SJSA1 (cell line): ENCODE data around the gene TP53TG5. TPM values are rescaled to one million over a fixed set of nuclear protein-coding genes. Genes with fewer than 3 reads are reported as not detected.
A peak's percentile ranks its signal among the peaks of the same experiment; 100 is the strongest.

Source experiments
- DNase-seq, 2 experiments: peaks; one replicate each; pipeline ENCODE4 v3.0.0-alpha.2; 2015 to 2020; ENCODE audit warnings: low spot score in 2 of 2, low read depth in 1 of 2
- H3K27ac ChIP-seq: fragments of 250-450 bp; sonication (Bioruptor Pico); 2 replicates; pipeline ENCODE4 v1.5.1; 2020; ENCODE audit warnings: mild to moderate bottlenecking, moderate library complexity
- H3K27me3 ChIP-seq: fragments of 250-450 bp; sonication (Bioruptor Pico); replicated peaks from 2 replicates; pipeline ENCODE4 v1.5.1; 2020; ENCODE audit warnings: mild to moderate bottlenecking, moderate library complexity
- H3K36me3 ChIP-seq: fragments of 250-450 bp; sonication (Bioruptor Pico); 2 replicates; pipeline ENCODE4 v1.5.1; 2020; ENCODE audit warnings: mild to moderate bottlenecking
- H3K4me1 ChIP-seq: fragments of 250-450 bp; sonication (Bioruptor Pico); replicated peaks from 2 replicates; pipeline ENCODE4 v1.6.1; 2021; ENCODE audit warnings: mild to moderate bottlenecking
- H3K4me3 ChIP-seq: fragments of 250-450 bp; sonication (Bioruptor Pico); 2 replicates; pipeline ENCODE4 v1.5.1; 2020; ENCODE audit warnings: mild to moderate bottlenecking
- H3K9me3 ChIP-seq: fragments of 250-450 bp; sonication (Bioruptor Pico); replicated peaks from 2 replicates; pipeline ENCODE4 v1.5.1; 2020; ENCODE audit warnings: mild to moderate bottlenecking
- total RNA-seq: library from RNA; depleted of rRNA; stranded (reverse); fragments of >200 nt; shearing (Covaris generic); gene quantifications from 2 replicates; pipeline ENCODE4 v1.2.3, GENCODE V29; 2014

Gene TP53TG5
- total RNA-seq, 1 experiment from 2014 or later: not detected

GRCh38 chr20:45344168-45344860, 33.8 kb downstream of the TP53TG5 start:
- Histone ChIP-seq H3K36me3 (peaks cover 60% of the 10 kb centered on the region), H3K9me3 (no peaks in the 10 kb centered on the region; the same call in 1 of the 2 replicates), H3K27ac (peak overlapping the region; percentile 81), H3K4me3 (0 out of 2 replicates have a peak overlapping the region, but pooled peaks have one; percentile 3), H3K4me1 (peaks cover 85% of the 10 kb centered on the region), H3K27me3 (no peaks in the 10 kb centered on the region)
- peak; percentile 77 to 87 for DNase-seq

DNA sequence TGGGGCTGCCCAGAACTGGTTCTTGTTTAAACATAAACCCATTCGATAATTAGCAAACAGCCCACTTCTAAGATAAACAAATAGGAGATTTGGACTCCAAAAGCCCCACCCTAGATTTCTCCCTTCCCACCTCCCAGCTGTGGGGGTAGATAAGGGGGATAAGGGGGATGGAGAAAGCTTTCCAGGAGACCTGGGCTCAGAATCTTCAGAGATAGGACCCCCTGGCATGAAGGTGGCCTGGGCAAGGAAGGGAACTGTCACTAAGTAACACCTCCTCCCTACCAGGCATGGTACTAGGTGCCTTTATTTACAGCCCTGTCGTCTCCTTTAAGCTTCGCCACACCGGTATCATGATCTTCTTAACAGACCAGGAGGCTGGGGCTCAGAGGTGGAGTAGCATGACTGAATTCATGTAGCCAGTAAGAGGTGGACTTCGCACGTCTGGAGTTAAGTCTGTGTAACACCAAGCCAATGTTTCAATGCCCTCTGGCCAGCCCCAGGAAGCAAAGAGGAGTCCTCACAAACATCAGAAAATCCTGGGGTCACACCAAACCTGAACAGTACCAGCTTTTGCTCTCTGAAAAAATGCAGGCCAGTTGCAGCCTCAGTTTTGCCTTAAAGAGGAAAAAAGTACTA, 34.5 kb downstream of the TP53TG5 start:
- DNase-seq: no peak
- H3K27me3 ChIP-seq: no peaks in the 10 kb centered on the region
- H3K27ac ChIP-seq: peak overlapping the region; percentile 81
- no peak overlapping the region for H3K4me3 ChIP-seq
- H3K4me1 ChIP-seq: peaks cover 85% of the 10 kb centered on the region
- no peaks in the 10 kb centered on the region; the same call in 1 of the 2 replicates for H3K9me3 ChIP-seq
- peaks cover 67% of the 10 kb centered on the region for H3K36me3 ChIP-seq

DNA sequence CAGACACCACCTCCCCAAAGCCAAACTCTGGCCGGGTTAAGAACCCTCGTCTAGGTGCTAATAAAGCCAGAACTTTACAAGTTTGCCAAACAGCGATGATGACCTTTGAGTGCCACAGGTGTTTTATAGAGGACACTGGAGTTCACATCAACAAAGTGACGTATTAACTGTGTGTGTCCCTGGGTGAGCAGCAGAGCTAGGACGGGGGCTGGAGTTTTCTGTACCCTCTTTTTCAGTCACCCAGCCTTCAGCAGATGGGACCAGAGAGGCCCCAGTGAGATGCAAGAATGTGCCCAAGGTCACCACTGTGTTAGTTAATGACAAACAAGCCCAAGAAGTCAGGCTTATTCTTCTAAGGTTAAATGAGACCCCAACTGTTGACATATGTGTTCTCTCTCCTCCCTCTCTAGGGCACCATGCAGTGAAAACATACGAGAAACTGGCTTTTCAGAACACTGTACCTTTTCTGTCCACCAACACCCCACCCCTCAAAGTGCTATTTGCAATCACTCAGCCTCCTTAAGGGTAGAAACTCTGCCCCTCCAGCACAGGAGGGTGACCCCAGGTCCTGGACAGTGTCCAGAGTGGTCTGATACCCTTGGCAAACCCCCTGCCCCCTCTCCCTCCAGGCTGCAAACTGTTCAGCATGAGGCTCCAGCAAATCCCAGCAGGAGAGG, 35.1 kb downstream of the TP53TG5 start:
- no peak overlapping the region; the same call in 1 of the 2 replicates for H3K27ac ChIP-seq
- no peak overlapping the region for H3K4me3 ChIP-seq
- peaks cover 89% of the 10 kb centered on the region for H3K4me1 ChIP-seq
- no peaks in the 10 kb centered on the region; the same call in 1 of the 2 replicates for H3K9me3 ChIP-seq
- H3K36me3 ChIP-seq: peaks cover 71% of the 10 kb centered on the region
- no peak for DNase-seq
- no peaks in the 10 kb centered on the region for H3K27me3 ChIP-seq

DNA sequence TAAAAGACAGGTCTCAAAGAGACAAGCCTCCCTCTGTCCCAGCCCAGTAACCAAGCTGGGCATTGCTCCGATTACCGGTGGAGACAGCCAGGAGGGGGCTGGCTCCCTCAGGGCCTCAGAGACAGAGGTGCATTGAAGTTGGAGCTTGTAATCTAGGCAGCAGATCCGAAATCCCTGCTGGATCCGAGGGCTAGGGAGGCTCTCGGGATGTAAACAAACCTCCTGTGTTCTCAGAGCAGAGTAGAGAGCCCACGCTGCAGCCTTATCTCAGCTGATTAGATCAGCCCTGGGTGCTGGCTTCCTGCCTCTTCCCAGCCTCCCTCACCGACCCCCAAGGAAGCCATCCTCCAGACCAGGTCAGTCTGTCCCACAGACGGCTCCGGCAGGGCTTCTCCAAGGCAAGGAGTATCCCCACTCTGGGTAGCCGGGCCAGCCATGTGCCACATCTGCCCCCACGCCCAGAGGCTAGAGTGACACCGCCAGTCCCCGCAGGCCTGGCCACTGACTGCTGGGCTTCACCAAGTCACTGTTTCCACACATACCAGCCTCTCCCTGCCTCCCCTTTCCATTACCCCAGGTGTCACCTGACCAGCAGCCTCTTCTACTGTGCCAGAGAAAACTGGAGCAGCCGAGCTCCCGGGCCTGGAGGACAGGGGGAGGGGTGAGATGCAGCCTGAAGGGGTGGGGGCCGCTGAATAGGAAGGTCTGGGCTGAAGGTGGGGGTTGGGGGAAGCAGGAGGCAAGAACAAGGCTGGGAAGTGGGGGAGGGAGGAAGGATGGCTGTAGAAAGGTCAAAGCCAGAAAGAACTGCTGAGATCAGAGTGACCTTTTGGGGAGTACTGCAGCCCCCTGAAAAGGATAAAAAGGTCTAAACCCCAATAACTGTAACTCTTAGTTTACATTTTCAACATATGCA, 35.9 kb downstream of the TP53TG5 start:
- Histone ChIP-seq H3K27ac (peak overlapping the region; percentile 26), H3K27me3 (no peaks in the 10 kb centered on the region), H3K9me3 (no peaks in the 10 kb centered on the region), H3K4me3 (no peak overlapping the region), H3K4me1 (peaks cover 91% of the 10 kb centered on the region), H3K36me3 (peaks cover 77% of the 10 kb centered on the region)
- DNase-seq: no peak

GRCh38 chr20:45341579-45341938, 36.6 kb downstream of the TP53TG5 start:
- Histone ChIP-seq H3K27me3 (no peaks in the 10 kb centered on the region), H3K4me3 (no peak overlapping the region), H3K27ac (no peak overlapping the region), H3K9me3 (no peaks in the 10 kb centered on the region), H3K36me3 (peaks cover 81% of the 10 kb centered on the region), H3K4me1 (peaks cover 91% of the 10 kb centered on the region)
- no peak for DNase-seq

DNA sequence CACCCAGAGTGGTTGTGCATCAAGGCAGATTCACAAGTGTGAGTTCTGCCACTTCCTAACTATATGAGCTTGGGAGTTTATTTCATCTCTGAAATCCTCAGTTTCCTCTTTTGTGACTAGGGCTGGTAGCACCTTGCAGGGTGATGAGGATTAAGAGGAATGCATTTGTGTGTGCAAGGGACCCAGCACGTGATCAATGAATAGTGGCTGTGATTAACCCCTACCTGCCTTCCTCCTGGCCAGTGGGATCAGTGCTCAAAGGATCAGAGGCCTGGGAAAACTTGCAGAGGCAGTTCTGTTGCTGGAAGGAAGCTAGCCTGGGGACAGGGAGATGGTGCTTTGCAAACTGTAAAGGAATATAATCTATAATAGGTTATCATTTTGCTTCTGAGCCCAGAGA, 37.2 kb downstream of the TP53TG5 start:
- Histone ChIP-seq H3K9me3 (no peaks in the 10 kb centered on the region), H3K4me1 (peaks cover 90% of the 10 kb centered on the region), H3K36me3 (peaks cover 82% of the 10 kb centered on the region), H3K27ac (no peak overlapping the region), H3K4me3 (no peak overlapping the region), H3K27me3 (no peaks in the 10 kb centered on the region)
- DNase-seq: no peak

DNA sequence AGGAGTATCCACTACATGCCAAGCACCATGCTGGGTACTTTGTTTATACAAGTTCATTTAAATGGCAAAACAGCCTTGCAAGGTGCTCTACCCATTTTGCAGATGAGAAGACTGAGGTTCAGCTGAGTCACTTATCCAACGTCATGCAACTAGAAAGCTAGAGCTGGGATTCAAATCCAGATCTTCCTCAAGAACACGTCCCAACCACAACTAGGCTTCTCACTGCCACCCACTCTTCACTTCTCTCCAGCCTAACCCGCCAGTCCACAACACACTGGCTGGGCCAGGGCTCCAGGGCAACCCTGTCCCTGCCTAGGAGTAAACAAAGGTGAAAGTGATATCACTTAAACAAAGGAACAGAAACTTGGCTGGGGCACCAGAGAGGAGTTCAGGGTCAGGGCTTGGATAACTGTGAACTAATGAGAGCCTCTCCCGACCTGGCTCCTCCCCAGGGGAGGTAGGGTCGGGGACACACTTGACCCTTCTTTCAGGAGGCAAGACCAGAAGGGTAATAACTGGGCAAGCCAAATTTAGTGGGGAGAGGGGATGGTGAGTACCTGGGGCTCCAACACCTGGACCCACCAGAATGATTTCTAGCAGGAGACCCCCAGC, 37.8 kb downstream of the TP53TG5 start:
- Histone ChIP-seq H3K36me3 (peaks cover 88% of the 10 kb centered on the region), H3K27ac (no peak overlapping the region)

GRCh38 chr20:45339799-45340198, 38.3 kb downstream of the TP53TG5 start:
- no peak overlapping the region for H3K4me3 ChIP-seq
- H3K36me3 ChIP-seq: peaks cover 88% of the 10 kb centered on the region
- DNase-seq: no peak
- peaks cover 79% of the 10 kb centered on the region for H3K4me1 ChIP-seq
- no peaks in the 10 kb centered on the region for H3K27me3 ChIP-seq
- H3K9me3 ChIP-seq: no peaks in the 10 kb centered on the region
- no peak overlapping the region for H3K27ac ChIP-seq

More for the DNA sequence above, 37.8 kb downstream of the TP53TG5 start:
- H3K9me3 ChIP-seq: no peaks in the 10 kb centered on the region
- no peaks in the 10 kb centered on the region for H3K27me3 ChIP-seq
- H3K4me3 ChIP-seq: no peak overlapping the region
- DNase-seq: no peak
- H3K4me1 ChIP-seq: peaks cover 84% of the 10 kb centered on the region

GRCh38 chr20:45339084-45339483, 39.0 kb downstream of the TP53TG5 start:
- DNase-seq: no peak
- peak overlapping the region; percentile 79; the same call in 1 of the 2 replicates for H3K27ac ChIP-seq
- peaks cover 90% of the 10 kb centered on the region for H3K36me3 ChIP-seq
- H3K4me1 ChIP-seq: peaks cover 72% of the 10 kb centered on the region
- no peaks in the 10 kb centered on the region for H3K27me3 ChIP-seq
- H3K4me3 ChIP-seq: no peak overlapping the region
- H3K9me3 ChIP-seq: no peaks in the 10 kb centered on the region

- peaks cover 89% of the 10 kb centered on the region for H3K36me3 ChIP-seq
- H3K9me3 ChIP-seq: no peaks in the 10 kb centered on the region
- no peaks in the 10 kb centered on the region for H3K27me3 ChIP-seq
- peaks cover 65% of the 10 kb centered on the region for H3K4me1 ChIP-seq
- H3K4me3 ChIP-seq: no peak overlapping the region
- peak overlapping the region; percentile 79 for H3K27ac ChIP-seq
- DNase-seq: peak in 1 of 2 experiments; percentile 75
Measured at GRCh38 chr20:45338121-45339030, 39.7 kb downstream of the TP53TG5 start.

DNA sequence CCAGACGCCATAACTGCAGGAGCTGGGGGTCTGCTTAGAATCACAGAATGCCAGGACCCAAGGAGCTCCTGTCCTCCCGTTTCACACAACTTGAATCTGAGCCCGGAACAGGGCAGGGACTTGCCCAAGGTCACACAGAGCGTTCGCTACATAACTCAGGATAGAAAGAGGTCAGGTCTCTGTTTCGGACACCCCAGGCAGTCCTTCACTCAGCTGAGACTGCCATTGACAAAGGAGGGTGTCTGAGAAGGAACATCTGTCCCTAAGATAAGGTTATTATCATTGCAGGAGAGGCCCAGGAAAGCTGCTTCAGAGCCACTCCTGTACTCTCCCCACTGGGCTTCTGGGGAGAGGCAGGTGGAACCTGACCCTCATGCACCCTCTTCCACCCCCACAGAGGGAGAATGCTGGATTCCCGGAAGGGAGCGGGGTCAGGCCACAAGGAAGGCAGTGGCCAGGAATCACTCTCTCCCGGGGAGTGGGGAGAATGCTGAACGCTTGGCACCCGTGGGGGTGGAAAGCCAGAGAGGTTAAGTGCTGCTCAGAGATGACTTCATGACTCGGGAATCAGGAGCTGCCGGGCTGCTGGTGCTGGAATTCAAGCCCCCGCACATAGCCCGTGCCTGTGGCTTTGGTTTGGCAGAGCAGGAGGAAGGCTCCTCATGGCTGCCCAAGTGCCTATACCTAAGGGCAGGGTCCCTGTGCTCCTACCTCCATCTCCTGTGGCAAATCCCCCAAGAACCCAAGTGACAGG, 40.6 kb downstream of the TP53TG5 start:
- Histone ChIP-seq H3K4me3 (no peak overlapping the region), H3K27me3 (no peaks in the 10 kb centered on the region), H3K9me3 (no peaks in the 10 kb centered on the region), H3K4me1 (peaks cover 56% of the 10 kb centered on the region), H3K36me3 (peaks cover 90% of the 10 kb centered on the region), H3K27ac (peak overlapping the region; percentile 79)
- peak; percentile 82 to 89 for DNase-seq
